GM23338 (cell line): Measurements from ENCODE around the gene MAD1L1.

Source experiments
- CTCF ChIP-seq, 2 experiments: fragments of 200-600 bp in 1 of 2; sonication (generic) in 1 of 2; conservative IDR thresholded peaks; 2 replicates each; pipeline versions ENCODE4 v1.5.1 to v1.6.1; 2016 to 2017; ENCODE audit warnings: antibody characterized with exemption in 2 of 2, low read depth in 2 of 2, mild to moderate bottlenecking in 2 of 2, moderate library complexity in 1 of 2
- REST ChIP-seq: IDR thresholded peaks from one replicate; pipeline ENCODE4 v1.6.1; 2018; ENCODE audit warnings: antibody characterized with exemption; ENCODE audit not compliant: unreplicated experiment

GRCh38 chr7:2282185-2282751 is 49.5 kb upstream of the MAD1L1 start:
- TF ChIP-seq CTCF (conservative IDR thresholded peaks at IDR 0.05; ENCODE audit: low read depth in 2 of 2) (no peak), REST (no peak)
